Osteocyte (in vitro differentiated cells): ENCODE measurements around the gene KLKB1. TPM values are rescaled to one million over a fixed set of nuclear protein-coding genes. Genes with fewer than 3 reads are reported as not detected.
"Not testable (repeated sequence)": the region's sequence is repeated elsewhere in the genome, so short reads cannot be mapped to it uniquely, and the experiment has no call there.

Source experiments
- DNase-seq: peaks from one replicate; pipeline ENCODE4 v3.0.0; 2021; ENCODE audit warnings: mixed read lengths; ENCODE audit not compliant: unreplicated experiment; ENCODE audit errors: extremely low spot score
- H3K27ac Mint-ChIP-seq: one replicate; pipeline ENCODE4 v1.8.0; 2021; ENCODE audit warnings: mild to moderate bottlenecking, mixed read lengths; ENCODE audit not compliant: unreplicated experiment
- H3K27me3 Mint-ChIP-seq: one replicate; pipeline ENCODE4 v1.8.0; 2021; ENCODE audit warnings: mixed read lengths; ENCODE audit not compliant: unreplicated experiment
- H3K36me3 Mint-ChIP-seq: one replicate; pipeline ENCODE4 v1.8.0; 2021; ENCODE audit warnings: mixed read lengths; ENCODE audit not compliant: unreplicated experiment
- H3K4me1 Mint-ChIP-seq: one replicate; pipeline ENCODE4 v1.8.0; 2021; ENCODE audit warnings: mixed read lengths; ENCODE audit not compliant: unreplicated experiment
- H3K4me3 Mint-ChIP-seq: one replicate; pipeline ENCODE4 v1.8.0; 2021; ENCODE audit warnings: mild to moderate bottlenecking, moderate library complexity, mixed read lengths; ENCODE audit not compliant: unreplicated experiment
- H3K9me3 Mint-ChIP-seq: one replicate; pipeline ENCODE4 v1.8.0; 2021; ENCODE audit warnings: mixed read lengths; ENCODE audit not compliant: unreplicated experiment
- total RNA-seq: library from RNA; stranded (reverse); gene quantifications from 2 replicates; pipeline ENCODE4 v1.2.1, GENCODE V29; 2021
- TF ChIP-seq, protein P1 (sequence below): fragments of 200-600 bp; sonication (generic); IDR thresholded peaks from 2 replicates; pipeline ENCODE4 v1.5.0; 2021; ENCODE audit warnings: antibody characterized with exemption, mild to moderate bottlenecking, moderate library complexity

KLKB1 gene
- total RNA-seq, 1 donor from 2014 or later = 0.43 TPM

DNA sequence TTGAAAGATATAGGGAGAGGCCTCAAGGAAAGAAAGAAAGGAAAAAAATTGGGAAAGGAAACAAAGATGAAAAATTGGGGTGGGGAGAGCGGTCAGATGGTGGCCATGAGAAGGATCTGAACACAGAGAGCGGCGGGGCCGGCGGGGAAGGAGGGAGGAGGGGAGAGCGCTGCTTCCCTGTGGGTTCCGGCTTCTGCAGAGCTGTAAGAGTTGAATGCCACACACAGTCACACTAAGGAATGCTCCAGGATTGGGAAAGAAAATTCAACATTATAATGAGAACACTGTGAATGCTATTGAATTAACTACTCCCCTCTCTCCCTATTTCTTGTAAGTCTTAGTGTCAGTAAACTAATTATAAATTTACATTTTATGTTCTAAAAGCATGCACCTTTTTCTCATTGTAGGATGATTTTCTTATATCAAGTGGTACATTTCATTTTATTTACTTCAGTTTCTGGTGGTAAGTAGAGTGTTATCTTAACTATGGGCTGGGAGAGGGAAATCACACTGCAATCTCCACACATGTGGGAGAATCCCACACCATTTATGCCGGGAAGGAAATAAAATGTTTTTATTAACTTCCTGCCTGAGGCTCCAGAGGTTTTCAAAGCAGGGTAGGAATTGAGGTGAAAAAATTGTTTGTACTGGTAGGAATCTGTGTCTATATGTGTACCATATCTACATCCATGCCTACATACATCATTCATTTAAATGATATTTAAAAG lies 39.6 kb downstream of the KLKB1 start:
- TF ChIP-seq, protein P1, sequence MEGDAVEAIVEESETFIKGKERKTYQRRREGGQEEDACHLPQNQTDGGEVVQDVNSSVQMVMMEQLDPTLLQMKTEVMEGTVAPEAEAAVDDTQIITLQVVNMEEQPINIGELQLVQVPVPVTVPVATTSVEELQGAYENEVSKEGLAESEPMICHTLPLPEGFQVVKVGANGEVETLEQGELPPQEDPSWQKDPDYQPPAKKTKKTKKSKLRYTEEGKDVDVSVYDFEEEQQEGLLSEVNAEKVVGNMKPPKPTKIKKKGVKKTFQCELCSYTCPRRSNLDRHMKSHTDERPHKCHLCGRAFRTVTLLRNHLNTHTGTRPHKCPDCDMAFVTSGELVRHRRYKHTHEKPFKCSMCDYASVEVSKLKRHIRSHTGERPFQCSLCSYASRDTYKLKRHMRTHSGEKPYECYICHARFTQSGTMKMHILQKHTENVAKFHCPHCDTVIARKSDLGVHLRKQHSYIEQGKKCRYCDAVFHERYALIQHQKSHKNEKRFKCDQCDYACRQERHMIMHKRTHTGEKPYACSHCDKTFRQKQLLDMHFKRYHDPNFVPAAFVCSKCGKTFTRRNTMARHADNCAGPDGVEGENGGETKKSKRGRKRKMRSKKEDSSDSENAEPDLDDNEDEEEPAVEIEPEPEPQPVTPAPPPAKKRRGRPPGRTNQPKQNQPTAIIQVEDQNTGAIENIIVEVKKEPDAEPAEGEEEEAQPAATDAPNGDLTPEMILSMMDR = no peak

DNA sequence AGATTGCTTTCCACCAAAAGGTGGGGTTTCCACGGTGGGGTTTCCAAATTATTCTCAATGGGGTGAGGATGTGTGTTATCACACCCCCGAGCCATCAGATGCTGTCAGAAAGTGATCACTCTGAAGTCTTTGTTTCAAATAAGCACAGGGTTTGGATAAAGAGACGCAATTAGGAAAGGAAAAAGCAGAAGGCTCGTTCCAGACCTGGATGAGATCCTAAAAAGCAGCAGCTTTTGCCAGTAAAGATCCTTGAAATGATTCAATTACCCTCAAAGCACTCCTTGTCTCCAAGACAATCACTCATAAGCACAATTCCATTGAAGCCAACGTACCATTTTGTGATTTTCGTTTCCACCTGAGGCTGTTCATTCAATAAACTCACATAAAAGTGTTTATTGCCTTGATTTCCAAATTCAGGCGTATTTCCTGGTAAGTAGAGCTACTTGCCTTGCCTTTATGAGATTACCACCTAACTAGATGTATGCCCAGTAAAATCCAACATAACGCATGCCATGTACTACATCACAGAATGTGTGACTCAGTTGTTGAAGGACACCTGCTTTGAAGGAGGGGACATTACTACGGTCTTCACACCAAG lies 43.9 kb downstream of the KLKB1 start:
- Mint-ChIP-seq H3K27ac (no peak overlapping the region), H3K36me3 (no peaks in the 10 kb centered on the region), H3K4me3 (no peak overlapping the region), H3K27me3 (peaks cover 40% of the 10 kb centered on the region), H3K4me1 (peaks cover 9% of the 10 kb centered on the region), H3K9me3 (peaks cover 4% of the 10 kb centered on the region)
- TF ChIP-seq, protein P1 = no peak
- DNase-seq = no peak

More for the DNA sequence above, 39.6 kb downstream of the KLKB1 start:
- Mint-ChIP-seq H3K4me3 (peak overlapping the region; percentile 62), H3K36me3 (no peaks in the 10 kb centered on the region), H3K9me3 (peaks cover 4% of the 10 kb centered on the region), H3K4me1 (peaks cover 9% of the 10 kb centered on the region), H3K27ac (no peak overlapping the region), H3K27me3 (peaks cover 19% of the 10 kb centered on the region)
- DNase-seq = no peak

DNA sequence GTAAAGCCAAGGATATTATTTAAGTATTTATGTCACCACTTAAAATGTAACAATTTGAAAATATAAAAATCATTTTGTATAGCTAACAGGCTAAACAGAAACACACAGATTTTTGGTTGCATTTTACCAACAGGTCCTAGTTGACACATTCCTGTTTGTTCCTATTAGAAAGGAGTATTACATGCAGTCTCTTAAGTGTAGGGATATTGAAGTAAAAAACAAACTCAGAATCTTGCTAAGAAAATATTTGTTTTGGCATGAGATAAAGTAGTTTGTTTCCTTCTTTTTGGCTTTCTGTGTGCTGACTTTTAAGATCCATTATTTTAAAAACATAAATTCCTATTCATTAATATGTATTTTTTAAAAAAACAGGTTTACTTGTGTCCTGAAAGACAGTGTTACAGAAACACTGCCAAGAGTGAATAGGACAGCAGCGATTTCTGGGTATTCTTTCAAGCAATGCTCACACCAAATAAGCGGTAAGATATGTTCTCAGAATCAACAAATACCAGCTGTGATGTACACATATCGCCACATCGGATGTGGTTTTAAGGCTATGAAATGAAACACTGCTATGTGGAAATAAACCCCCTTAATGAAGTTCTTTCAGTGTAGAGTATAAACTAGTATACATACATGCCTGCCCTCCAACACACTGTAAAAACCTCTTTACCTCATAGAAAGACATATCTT lies 45.5 kb downstream of the KLKB1 start:
- no peak for DNase-seq
- H3K4me1 Mint-ChIP-seq = no peaks in the 10 kb centered on the region
- H3K27ac Mint-ChIP-seq = no peak overlapping the region
- TF ChIP-seq, protein P1 = no peak
- H3K27me3 Mint-ChIP-seq = peaks cover 43% of the 10 kb centered on the region
- no peak overlapping the region for H3K4me3 Mint-ChIP-seq
- H3K9me3 Mint-ChIP-seq = peaks cover 4% of the 10 kb centered on the region
- no peaks in the 10 kb centered on the region for H3K36me3 Mint-ChIP-seq

DNA sequence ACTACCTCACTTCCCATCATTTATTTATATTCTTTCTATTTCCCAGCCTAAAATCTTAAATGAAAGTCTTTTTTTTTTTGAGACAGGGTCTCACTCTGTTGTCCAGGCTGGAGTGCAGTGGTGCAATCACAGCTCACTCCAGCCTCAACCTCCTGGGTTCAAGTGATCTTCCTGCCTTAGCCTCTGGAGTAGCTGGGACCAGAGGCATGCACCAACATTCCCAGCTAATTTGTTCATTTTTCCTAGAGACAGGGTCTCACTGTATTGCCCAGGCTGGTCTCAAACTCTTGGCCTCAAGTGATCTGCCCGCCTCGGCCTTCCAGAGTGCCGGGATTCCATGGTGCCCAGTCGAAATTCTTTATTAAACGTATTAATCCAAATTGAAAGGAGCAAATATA lies 46.1 kb downstream of the KLKB1 start:
- peaks cover 48% of the 10 kb centered on the region for H3K27me3 Mint-ChIP-seq
- not testable (repeated sequence) for H3K27ac Mint-ChIP-seq, H3K4me3 Mint-ChIP-seq, H3K9me3 Mint-ChIP-seq, H3K4me1 Mint-ChIP-seq, DNase-seq, H3K36me3 Mint-ChIP-seq

DNA sequence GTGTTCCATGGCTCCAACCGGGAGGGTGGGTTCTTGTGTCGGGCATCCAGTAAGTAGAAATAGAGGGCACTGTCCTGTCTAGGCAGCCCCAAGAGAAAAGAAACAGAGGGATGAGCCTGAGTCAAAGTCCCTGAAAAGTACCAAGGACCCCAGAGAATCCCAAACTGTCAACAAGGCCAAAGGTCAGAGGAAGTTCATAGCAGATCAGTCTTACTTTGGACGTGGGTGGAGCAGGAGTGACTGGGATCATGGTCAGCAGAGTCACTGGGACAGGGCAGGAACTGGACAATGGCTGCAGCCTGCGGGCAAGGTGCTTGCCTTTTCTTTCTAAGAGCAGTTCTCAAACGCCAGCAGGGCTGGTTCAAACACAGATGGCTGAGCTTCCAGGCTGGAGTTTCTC lies 56.0 kb downstream of the KLKB1 start:
- H3K9me3 Mint-ChIP-seq = no peaks in the 10 kb centered on the region
- DNase-seq = no peak
- no peaks in the 10 kb centered on the region for H3K36me3 Mint-ChIP-seq
- TF ChIP-seq, protein P1 = no peak
- H3K27me3 Mint-ChIP-seq = peaks cover 21% of the 10 kb centered on the region
- H3K4me1 Mint-ChIP-seq = no peaks in the 10 kb centered on the region
- no peak overlapping the region for H3K27ac Mint-ChIP-seq
- H3K4me3 Mint-ChIP-seq = no peak overlapping the region
